GM19452 (cell line): ENCODE results near the gene AQP9.
"Not testable (repeated sequence)": the region's sequence is repeated elsewhere in the genome, so short reads cannot be mapped to it uniquely, and the experiment has no call there.

Experiments used
- ATAC-seq: cut with Tn5 transposase; IDR thresholded peaks from one replicate; pipeline ENCODE4 v1.9.1; 2021; ENCODE audit not compliant: unreplicated experiment

Gene AQP9, protein sequence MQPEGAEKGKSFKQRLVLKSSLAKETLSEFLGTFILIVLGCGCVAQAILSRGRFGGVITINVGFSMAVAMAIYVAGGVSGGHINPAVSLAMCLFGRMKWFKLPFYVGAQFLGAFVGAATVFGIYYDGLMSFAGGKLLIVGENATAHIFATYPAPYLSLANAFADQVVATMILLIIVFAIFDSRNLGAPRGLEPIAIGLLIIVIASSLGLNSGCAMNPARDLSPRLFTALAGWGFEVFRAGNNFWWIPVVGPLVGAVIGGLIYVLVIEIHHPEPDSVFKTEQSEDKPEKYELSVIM

GRCh38 chr15:58138106-58138505 is at the start of gene AQP9:
TSS of gene AQP9 (plus strand) at chr15:58138381. CDS start at chr15:58138566, 185 bp downstream.
- no peak for ATAC-seq

DNA sequence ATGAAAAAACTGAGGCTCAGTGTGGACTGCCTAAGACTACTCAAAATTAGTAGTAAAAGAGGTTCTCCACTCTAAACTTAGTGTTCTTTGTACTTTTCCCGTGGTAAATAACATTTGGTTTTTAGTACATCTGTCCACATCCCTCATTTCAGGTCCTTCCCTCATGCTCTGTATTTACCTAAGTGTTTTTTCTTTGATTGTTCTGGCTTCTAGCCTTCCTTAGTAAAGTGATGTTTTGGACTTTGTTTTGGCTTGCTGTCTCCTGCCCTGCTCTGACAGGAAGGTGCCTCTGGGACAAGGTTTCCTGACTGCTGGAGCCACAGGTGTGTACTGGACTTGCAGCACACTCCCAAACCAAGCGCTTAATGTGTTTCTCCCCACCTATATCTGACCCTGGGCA is 42.8 kb upstream of the AQP9 start:
- no peak for ATAC-seq

- ATAC-seq = no peak
Measured at GRCh38 chr15:58096529-58097084, 41.6 kb upstream of the AQP9 start.

DNA sequence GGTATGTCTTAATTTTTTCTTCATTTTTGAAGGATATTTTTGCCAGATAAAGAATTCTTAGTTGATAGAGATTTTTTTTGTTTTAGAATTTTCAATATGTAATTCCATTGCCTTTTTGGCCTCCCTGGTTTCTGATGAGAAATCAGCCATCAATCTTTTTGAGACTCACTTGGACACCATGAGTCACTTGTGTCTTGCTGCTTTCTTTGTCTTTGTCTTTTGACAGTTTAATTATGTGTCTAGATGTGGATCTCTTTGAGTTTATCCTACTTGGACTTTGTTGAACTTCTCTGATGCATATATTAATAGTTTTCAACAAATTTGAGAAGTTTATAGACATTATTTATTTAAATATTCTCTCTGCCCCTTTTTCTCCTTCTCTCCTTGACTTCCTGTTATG is 34.7 kb upstream of the AQP9 start:
- no peak for ATAC-seq

GRCh38 chr15:58108117-58108516 is 30.1 kb upstream of the AQP9 start:
- ATAC-seq = no peak

DNA sequence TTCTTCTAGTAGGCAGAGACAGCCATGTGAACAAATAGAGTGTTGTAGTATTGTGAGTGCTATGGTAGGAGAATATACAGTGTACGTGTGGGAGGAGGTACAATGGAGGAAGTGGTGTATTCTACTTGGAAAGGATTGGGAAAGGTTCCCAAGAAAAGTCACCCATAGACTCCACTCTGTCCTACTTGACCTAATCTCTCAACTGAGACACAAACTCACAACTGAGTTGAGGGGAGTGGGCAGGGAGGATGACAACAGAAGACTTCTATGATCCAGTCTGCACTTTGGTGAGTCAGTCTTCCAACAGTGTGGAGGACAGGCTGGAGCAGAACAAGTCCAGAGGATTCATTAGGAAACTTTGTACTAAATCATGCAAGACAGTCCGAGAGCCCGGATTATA is 28.8 kb upstream of the AQP9 start:
- no peak for ATAC-seq

- no peak for ATAC-seq
Measured at GRCh38 chr15:58110999-58111717, 27.0 kb upstream of the AQP9 start.

GRCh38 chr15:58111718-58112104 is 26.5 kb upstream of the AQP9 start:
- ATAC-seq = no peak

DNA sequence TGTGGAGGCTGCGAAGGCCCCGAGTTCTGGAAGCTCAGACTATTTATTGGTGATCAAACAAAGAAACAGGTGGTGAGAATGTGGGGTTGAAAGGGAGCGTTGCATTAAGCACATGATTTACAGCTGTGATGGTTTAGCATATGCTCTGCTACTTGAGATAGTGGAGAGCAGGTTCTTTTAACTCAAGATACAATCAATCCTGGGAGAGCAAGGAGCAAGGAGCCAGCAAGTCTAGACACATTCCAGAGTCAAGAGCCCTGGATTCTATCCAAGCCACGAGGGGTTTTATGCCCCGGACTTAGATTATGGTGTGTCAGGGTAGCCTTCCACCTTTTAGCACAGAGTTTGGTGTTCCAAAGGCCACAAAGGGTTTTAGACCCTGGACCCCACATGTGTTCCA is 24.8 kb upstream of the AQP9 start:
- ATAC-seq = not testable (repeated sequence)

DNA sequence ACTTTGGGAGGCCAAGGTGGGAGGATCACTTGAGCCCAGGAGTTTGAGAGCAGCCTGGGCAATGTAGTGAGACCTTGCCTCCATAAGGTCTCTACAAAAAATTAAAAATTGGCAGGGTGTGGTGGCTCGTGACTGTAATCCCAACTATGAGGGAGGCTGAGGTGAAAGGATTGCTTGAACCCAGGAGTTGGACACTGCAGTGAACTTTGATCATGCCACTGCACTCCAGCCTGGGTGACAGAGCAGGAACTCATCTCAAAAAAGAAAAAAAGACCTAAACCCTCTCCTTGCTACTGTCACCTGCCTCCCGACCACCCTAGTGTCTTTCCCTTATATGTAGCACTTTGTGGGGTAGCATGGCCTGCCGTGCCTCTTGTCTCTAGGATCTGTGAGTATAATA is 23.8 kb upstream of the AQP9 start:
- ATAC-seq = no peak

- ATAC-seq = no peak
Measured at GRCh38 chr15:58114812-58115211, 23.4 kb upstream of the AQP9 start.

DNA sequence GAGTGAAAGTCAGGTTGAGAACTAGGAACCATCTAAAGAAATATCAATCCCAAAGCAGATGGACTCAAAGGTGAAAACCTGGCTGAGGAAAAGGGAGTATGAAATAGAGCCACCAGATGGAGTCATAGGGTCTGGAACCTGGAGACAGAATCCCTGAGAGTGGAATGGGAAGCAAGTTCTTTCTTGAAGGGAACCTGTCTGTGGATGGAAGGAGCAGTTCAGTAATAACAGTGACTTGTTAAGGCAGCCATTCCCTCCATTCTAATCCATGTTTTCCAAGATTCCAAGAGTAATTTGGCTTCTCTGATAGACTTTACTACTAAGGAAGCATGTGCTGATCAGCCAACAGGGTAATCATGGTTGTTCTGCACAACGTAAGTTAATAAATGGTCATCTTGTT is 22.5 kb upstream of the AQP9 start:
- ATAC-seq = no peak

- no peak for ATAC-seq
Measured at GRCh38 chr15:58117619-58118018, 20.6 kb upstream of the AQP9 start.

- ATAC-seq = no peak
Measured at GRCh38 chr15:58118272-58118671, 19.9 kb upstream of the AQP9 start.

DNA sequence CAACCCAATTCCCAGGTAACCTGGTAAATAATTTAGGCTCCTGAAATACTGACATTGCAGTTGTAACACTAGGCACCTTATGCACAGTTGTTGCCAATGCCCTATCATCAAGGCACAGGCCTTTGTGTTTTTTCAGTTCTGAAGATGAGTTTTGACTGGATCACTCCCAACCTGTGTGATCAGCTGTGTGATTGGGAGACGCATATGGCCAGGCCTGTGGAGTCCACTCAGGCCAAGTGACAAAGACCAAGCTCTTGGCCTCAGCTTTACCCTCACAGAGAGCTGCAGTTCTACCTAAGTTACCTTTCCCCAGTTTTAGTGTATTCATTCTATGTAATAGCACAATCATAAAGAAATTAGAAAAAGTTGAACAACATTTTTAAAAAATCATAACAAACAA is 19.2 kb upstream of the AQP9 start:
- no peak for ATAC-seq

GRCh38 chr15:58124585-58124984 is 13.6 kb upstream of the AQP9 start:
- no peak for ATAC-seq

DNA sequence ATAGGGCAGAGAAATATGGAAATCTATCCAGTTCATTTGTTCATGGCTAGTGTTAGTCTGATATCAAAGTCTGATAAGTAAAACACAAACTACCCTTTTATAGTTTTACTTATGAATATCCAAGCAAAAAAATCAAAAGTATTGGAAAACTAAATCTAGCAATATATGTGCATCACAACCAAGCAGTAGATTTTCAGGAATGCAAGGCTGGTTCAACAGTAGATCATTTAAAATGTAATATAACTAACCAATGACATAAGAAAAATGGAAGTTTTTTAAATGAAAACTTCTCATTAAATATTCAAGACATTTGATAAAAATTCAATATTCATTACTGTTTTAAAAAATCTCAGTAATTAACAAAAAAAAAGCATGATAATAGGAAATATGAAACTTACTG is 12.8 kb upstream of the AQP9 start:
- ATAC-seq = no peak

DNA sequence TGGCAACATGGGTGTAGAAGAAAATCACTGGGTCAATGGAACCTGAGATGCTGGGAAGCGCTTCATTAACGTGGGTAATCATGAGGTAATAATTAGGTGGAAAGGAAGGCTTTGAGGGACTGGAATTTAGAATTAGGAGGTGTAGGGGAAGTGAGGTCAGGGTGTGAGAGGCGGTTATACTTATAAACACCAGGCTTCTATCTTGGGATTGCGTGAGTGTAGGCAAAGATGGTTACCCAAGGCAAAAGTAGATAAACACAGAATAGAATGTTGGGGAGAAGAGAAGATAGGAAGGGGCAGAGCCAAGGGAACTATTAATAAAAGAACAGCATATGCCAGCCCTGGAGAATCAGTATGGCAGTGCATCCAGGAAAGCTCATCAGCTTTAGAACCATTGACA is 3.3 kb upstream of the AQP9 start:
- no peak for ATAC-seq

DNA sequence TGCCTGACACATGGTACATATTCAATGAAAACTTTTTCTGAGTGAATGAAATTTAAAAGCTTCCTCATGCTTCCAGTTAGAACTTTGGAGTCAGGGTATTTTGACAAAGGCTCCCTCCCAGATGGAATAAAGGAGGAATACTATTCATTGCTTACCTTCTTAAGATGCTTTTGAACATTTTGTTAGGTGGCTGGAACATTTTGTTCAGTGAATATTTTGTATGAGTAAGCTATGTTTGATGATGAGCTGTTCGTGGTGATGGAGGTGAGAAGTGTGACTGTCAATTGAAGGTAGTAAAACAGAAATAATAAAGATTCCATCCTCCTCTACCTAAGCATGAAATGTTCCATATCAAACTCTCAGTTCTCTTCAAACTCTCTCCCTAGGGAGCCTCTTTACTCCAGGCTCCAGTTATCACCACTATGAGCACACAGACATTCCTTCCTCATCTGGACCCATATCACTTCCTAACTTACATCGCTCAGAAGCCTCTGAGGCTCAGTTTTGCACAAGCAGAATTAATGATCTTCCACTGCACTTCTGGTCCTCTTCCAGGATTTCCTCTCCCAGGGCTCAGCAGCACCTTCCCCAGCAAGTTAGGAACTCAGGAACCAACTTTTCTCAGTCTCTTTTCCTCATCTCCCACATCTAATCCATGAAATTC is 2.5 kb upstream of the AQP9 start:
- no peak for ATAC-seq

DNA sequence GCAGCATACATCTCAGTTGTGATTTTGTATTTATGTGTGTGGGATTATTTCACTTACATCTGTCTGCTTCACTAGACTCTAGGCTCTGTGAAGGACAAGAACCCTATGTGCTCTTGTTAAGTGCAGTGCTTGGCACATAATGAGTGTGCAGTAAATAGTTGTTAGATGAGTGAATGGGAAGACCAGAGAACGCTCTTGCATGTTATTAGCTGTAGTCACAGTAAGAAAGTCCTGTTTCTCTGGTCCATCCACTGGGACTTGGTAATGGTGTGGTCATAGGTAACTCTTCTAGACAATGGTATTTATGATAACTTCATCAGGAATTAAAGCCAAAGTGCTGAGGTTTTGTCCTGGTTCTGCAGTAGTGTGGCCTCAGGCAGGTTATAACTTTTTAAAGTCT is 1.4 kb upstream of the AQP9 start:
- ATAC-seq = no peak

GRCh38 chr15:58137686-58138085 is 495 bp upstream of the AQP9 start:
- no peak for ATAC-seq
